Measurements from ENCODE around the gene WIF1. TPM values are rescaled to one million over a fixed set of nuclear protein-coding genes. Genes with fewer than 3 reads are reported as not detected.

WIF1 gene
- total RNA-seq, 1 donor from 2014 or later = 1.0 TPM

GRCh38 chr12:65156366-65156841 lies 35.3 kb upstream of the WIF1 start:
- Histone ChIP-seq H3K4me3 (ENCODE audit: low read length in 3 of 3) (no peak overlapping the region), H3K27me3 (ENCODE audit: control insufficient read depth in 3 of 3, insufficient read depth in 3 of 3, low read length in 3 of 3) (no peaks in the 10 kb centered on the region), H3K9ac (ENCODE audit: low read depth in 1 of 3, low read length in 3 of 3) (no peak overlapping the region), H3K4me1 (ENCODE audit: control insufficient read depth in 3 of 3, insufficient read depth in 3 of 3, low read length in 3 of 3) (no peaks in the 10 kb centered on the region), H3K36me3 (ENCODE audit: control insufficient read depth in 3 of 3, insufficient read depth in 3 of 3, low read length in 3 of 3) (no peaks in the 10 kb centered on the region), H3K27ac (ENCODE audit: low read depth, low read length) (no peak overlapping the region), H3K9me3 (ENCODE audit: control insufficient read depth in 3 of 3, low read length in 3 of 3) (no peaks in the 10 kb centered on the region)

GRCh38 chr12:65155784-65156183 lies 34.7 kb upstream of the WIF1 start:
- no peak overlapping the region for H3K9ac ChIP-seq (ENCODE audit: low read depth in 1 of 3, low read length in 3 of 3)
- H3K27ac ChIP-seq (ENCODE audit: low read depth, low read length) = no peak overlapping the region
- no peaks in the 10 kb centered on the region for H3K27me3 ChIP-seq (ENCODE audit: control insufficient read depth in 3 of 3, insufficient read depth in 3 of 3, low read length in 3 of 3)
- no peaks in the 10 kb centered on the region for H3K4me1 ChIP-seq (ENCODE audit: control insufficient read depth in 3 of 3, insufficient read depth in 3 of 3, low read length in 3 of 3)
- H3K9me3 ChIP-seq (ENCODE audit: control insufficient read depth in 3 of 3, low read length in 3 of 3) = no peaks in the 10 kb centered on the region
- no peaks in the 10 kb centered on the region for H3K36me3 ChIP-seq (ENCODE audit: control insufficient read depth in 3 of 3, insufficient read depth in 3 of 3, low read length in 3 of 3)
- no peak overlapping the region for H3K4me3 ChIP-seq (ENCODE audit: low read length in 3 of 3)

- no peaks in the 10 kb centered on the region for H3K36me3 ChIP-seq (ENCODE audit: control insufficient read depth in 3 of 3, insufficient read depth in 3 of 3, low read length in 3 of 3)
- no peaks in the 10 kb centered on the region for H3K4me1 ChIP-seq (ENCODE audit: control insufficient read depth in 3 of 3, insufficient read depth in 3 of 3, low read length in 3 of 3)
- H3K9ac ChIP-seq (ENCODE audit: low read depth in 1 of 3, low read length in 3 of 3) = no peak overlapping the region
- H3K27me3 ChIP-seq (ENCODE audit: control insufficient read depth in 3 of 3, insufficient read depth in 3 of 3, low read length in 3 of 3) = no peaks in the 10 kb centered on the region
- no peak overlapping the region for H3K4me3 ChIP-seq (ENCODE audit: low read length in 3 of 3)
- no peaks in the 10 kb centered on the region for H3K9me3 ChIP-seq (ENCODE audit: control insufficient read depth in 3 of 3, low read length in 3 of 3)
- no peak overlapping the region for H3K27ac ChIP-seq (ENCODE audit: low read depth, low read length)
Observed at GRCh38 chr12:65152596-65152995, 31.5 kb upstream of the WIF1 start.

GRCh38 chr12:65152012-65152411 lies 30.9 kb upstream of the WIF1 start:
- Histone ChIP-seq H3K4me1 (ENCODE audit: control insufficient read depth in 3 of 3, insufficient read depth in 3 of 3, low read length in 3 of 3) (no peaks in the 10 kb centered on the region), H3K27ac (ENCODE audit: low read depth, low read length) (no peak overlapping the region), H3K9me3 (ENCODE audit: control insufficient read depth in 3 of 3, low read length in 3 of 3) (no peaks in the 10 kb centered on the region), H3K9ac (ENCODE audit: low read depth in 1 of 3, low read length in 3 of 3) (no peak overlapping the region), H3K4me3 (ENCODE audit: low read length in 3 of 3) (no peak overlapping the region), H3K27me3 (ENCODE audit: control insufficient read depth in 3 of 3, insufficient read depth in 3 of 3, low read length in 3 of 3) (no peaks in the 10 kb centered on the region), H3K36me3 (ENCODE audit: control insufficient read depth in 3 of 3, insufficient read depth in 3 of 3, low read length in 3 of 3) (no peaks in the 10 kb centered on the region)

GRCh38 chr12:65147312-65147905 lies 26.3 kb upstream of the WIF1 start:
- H3K27ac ChIP-seq (ENCODE audit: low read depth, low read length) = no peak overlapping the region
- no peaks in the 10 kb centered on the region for H3K4me1 ChIP-seq (ENCODE audit: control insufficient read depth in 3 of 3, insufficient read depth in 3 of 3, low read length in 3 of 3)
- H3K9me3 ChIP-seq (ENCODE audit: control insufficient read depth in 3 of 3, low read length in 3 of 3) = no peaks in the 10 kb centered on the region
- H3K4me3 ChIP-seq (ENCODE audit: low read length in 3 of 3) = no peak overlapping the region
- no peaks in the 10 kb centered on the region for H3K36me3 ChIP-seq (ENCODE audit: control insufficient read depth in 3 of 3, insufficient read depth in 3 of 3, low read length in 3 of 3)
- peaks cover 0 to 7% (median 0%) of the 10 kb centered on the region in 3 donors for H3K27me3 ChIP-seq (ENCODE audit: control insufficient read depth in 3 of 3, insufficient read depth in 3 of 3, low read length in 3 of 3)
- no peak overlapping the region for H3K9ac ChIP-seq (ENCODE audit: low read depth in 1 of 3, low read length in 3 of 3)

GRCh38 chr12:65140738-65141137 lies 19.6 kb upstream of the WIF1 start:
- H3K4me3 ChIP-seq (ENCODE audit: low read length in 3 of 3) = no peak overlapping the region
- no peaks in the 10 kb centered on the region for H3K36me3 ChIP-seq (ENCODE audit: control insufficient read depth in 3 of 3, insufficient read depth in 3 of 3, low read length in 3 of 3)

GRCh38 chr12:65139389-65139788 lies 18.3 kb upstream of the WIF1 start:
- Histone ChIP-seq H3K4me1 (ENCODE audit: control insufficient read depth in 3 of 3, insufficient read depth in 3 of 3, low read length in 3 of 3) (no peaks in the 10 kb centered on the region), H3K4me3 (ENCODE audit: low read length in 3 of 3) (no peak overlapping the region), H3K27me3 (ENCODE audit: control insufficient read depth in 3 of 3, insufficient read depth in 3 of 3, low read length in 3 of 3) (peaks cover 0 to 4% (median 0%) of the 10 kb centered on the region in 3 donors), H3K36me3 (ENCODE audit: control insufficient read depth in 3 of 3, insufficient read depth in 3 of 3, low read length in 3 of 3) (no peaks in the 10 kb centered on the region), H3K27ac (ENCODE audit: low read depth, low read length) (no peak overlapping the region), H3K9me3 (ENCODE audit: control insufficient read depth in 3 of 3, low read length in 3 of 3) (no peaks in the 10 kb centered on the region), H3K9ac (ENCODE audit: low read depth in 1 of 3, low read length in 3 of 3) (no peak overlapping the region)

More at GRCh38 chr12:65140738-65141137, 19.6 kb upstream of the WIF1 start:
- Histone ChIP-seq H3K9me3 (ENCODE audit: control insufficient read depth in 3 of 3, low read length in 3 of 3) (no peaks in the 10 kb centered on the region), H3K27ac (ENCODE audit: low read depth, low read length) (no peak overlapping the region), H3K27me3 (ENCODE audit: control insufficient read depth in 3 of 3, insufficient read depth in 3 of 3, low read length in 3 of 3) (peaks cover 0 to 7% (median 0%) of the 10 kb centered on the region in 3 donors), H3K4me1 (ENCODE audit: control insufficient read depth in 3 of 3, insufficient read depth in 3 of 3, low read length in 3 of 3) (no peaks in the 10 kb centered on the region), H3K9ac (ENCODE audit: low read depth in 1 of 3, low read length in 3 of 3) (no peak overlapping the region)

GRCh38 chr12:65133879-65134278 lies 12.8 kb upstream of the WIF1 start:
- Histone ChIP-seq H3K4me3 (ENCODE audit: low read length in 3 of 3) (no peak overlapping the region), H3K27ac (ENCODE audit: low read depth, low read length) (no peak overlapping the region), H3K27me3 (ENCODE audit: control insufficient read depth in 3 of 3, insufficient read depth in 3 of 3, low read length in 3 of 3) (no peaks in the 10 kb centered on the region), H3K4me1 (ENCODE audit: control insufficient read depth in 3 of 3, insufficient read depth in 3 of 3, low read length in 3 of 3) (no peaks in the 10 kb centered on the region), H3K9ac (ENCODE audit: low read depth in 1 of 3, low read length in 3 of 3) (no peak overlapping the region), H3K9me3 (ENCODE audit: control insufficient read depth in 3 of 3, low read length in 3 of 3) (no peaks in the 10 kb centered on the region), H3K36me3 (ENCODE audit: control insufficient read depth in 3 of 3, insufficient read depth in 3 of 3, low read length in 3 of 3) (no peaks in the 10 kb centered on the region)

- H3K4me1 ChIP-seq (ENCODE audit: control insufficient read depth in 3 of 3, insufficient read depth in 3 of 3, low read length in 3 of 3) = peaks cover 0 to 2% (median 2%) of the 10 kb centered on the region in 3 donors
- no peak overlapping the region for H3K9ac ChIP-seq (ENCODE audit: low read depth in 1 of 3, low read length in 3 of 3)
- no peaks in the 10 kb centered on the region for H3K9me3 ChIP-seq (ENCODE audit: control insufficient read depth in 3 of 3, low read length in 3 of 3)
- H3K36me3 ChIP-seq (ENCODE audit: control insufficient read depth in 3 of 3, insufficient read depth in 3 of 3, low read length in 3 of 3) = no peaks in the 10 kb centered on the region
- no peak overlapping the region for H3K4me3 ChIP-seq (ENCODE audit: low read length in 3 of 3)
- H3K27me3 ChIP-seq (ENCODE audit: control insufficient read depth in 3 of 3, insufficient read depth in 3 of 3, low read length in 3 of 3) = peaks cover 15 to 31% (median 17%) of the 10 kb centered on the region in 3 donors
- H3K27ac ChIP-seq (ENCODE audit: low read depth, low read length) = no peak overlapping the region
Observed at GRCh38 chr12:65126482-65126881, 5.4 kb upstream of the WIF1 start.

- no peak overlapping the region for H3K9ac ChIP-seq (ENCODE audit: low read depth in 1 of 3, low read length in 3 of 3)
- H3K36me3 ChIP-seq (ENCODE audit: control insufficient read depth in 3 of 3, insufficient read depth in 3 of 3, low read length in 3 of 3) = no peaks in the 10 kb centered on the region
- H3K4me3 ChIP-seq (ENCODE audit: low read length in 3 of 3) = no peak overlapping the region
- H3K4me1 ChIP-seq (ENCODE audit: control insufficient read depth in 3 of 3, insufficient read depth in 3 of 3, low read length in 3 of 3) = peaks cover 0 to 4% (median 4%) of the 10 kb centered on the region in 3 donors
- peaks cover 19 to 36% (median 22%) of the 10 kb centered on the region in 3 donors for H3K27me3 ChIP-seq (ENCODE audit: control insufficient read depth in 3 of 3, insufficient read depth in 3 of 3, low read length in 3 of 3)
- H3K27ac ChIP-seq (ENCODE audit: low read depth, low read length) = no peak overlapping the region
- no peaks in the 10 kb centered on the region for H3K9me3 ChIP-seq (ENCODE audit: control insufficient read depth in 3 of 3, low read length in 3 of 3)
Observed at GRCh38 chr12:65125975-65126374, 4.9 kb upstream of the WIF1 start.

Data from skeletal muscle tissue (tissue), 4 donors.